Upper lobe of left lung (tissue), 6 donors: ENCODE results near the gene FRYL. TPM values are rescaled to one million over a fixed set of nuclear protein-coding genes. Genes with fewer than 3 reads are reported as not detected.

Experiments used
- ATAC-seq, 2 donors: fragments of 200-7000 bp; cut with Tn5 transposase; one replicate each; pipeline ENCODE4 v1.9.1; 2022; ENCODE audit warnings: mild to moderate bottlenecking in 2 of 2, moderate library complexity in 2 of 2; ENCODE audit not compliant: low FRiP score in 2 of 2
- DNase-seq, 2 donors: peaks; one replicate each; pipeline ENCODE4 v3.0.0-alpha.2; 2019 to 2020
- H3K27ac ChIP-seq, 4 donors: fragments of 200-600 bp; sonication (generic); one replicate each; pipeline ENCODE4 v1.5.1; 2016 to 2019
- H3K27me3 ChIP-seq, 4 donors: fragments of 200-600 bp; sonication (generic); one replicate each; pipeline ENCODE4 v1.5.1; 2017 to 2019
- H3K36me3 ChIP-seq, 4 donors: fragments of 200-600 bp; sonication (generic); one replicate each; pipeline ENCODE4 v1.5.1; 2016 to 2019
- H3K4me1 ChIP-seq, 4 donors: fragments of 200-600 bp; sonication (generic); one replicate each; pipeline ENCODE4 v1.5.1; 2018 to 2019
- H3K4me3 ChIP-seq, 4 donors: fragments of 200-600 bp; sonication (generic); one replicate each; pipeline ENCODE4 v1.5.1; 2017 to 2019; ENCODE audit warnings: mild to moderate bottlenecking in 2 of 4, moderate library complexity in 1 of 4
- H3K9me3 ChIP-seq, 4 donors: fragments of 200-600 bp; sonication (generic); one replicate each; pipeline ENCODE4 v1.5.1; 2018 to 2019
- EP300 ChIP-seq, 4 donors: sonication (generic); formaldehyde crosslinking; IDR thresholded peaks; one replicate each; pipeline ENCODE4 v1.5.1; 2017; ENCODE audit warnings: antibody characterized with exemption in 4 of 4, control low read depth in 2 of 4
- POLR2A ChIP-seq, 4 donors: fragments of 450-650 bp; IDR thresholded peaks; one replicate each; pipeline ENCODE4 v1.5.1; 2016 to 2017; ENCODE audit warnings: antibody characterized with exemption in 4 of 4, mild to moderate bottlenecking in 2 of 4
- POLR2AphosphoS5 ChIP-seq, 2 donors: sonication (generic); formaldehyde crosslinking; IDR thresholded peaks; one replicate each; pipeline ENCODE4 v1.5.1; 2017; ENCODE audit warnings: antibody characterized with exemption in 2 of 2
- WGBS, 2 donors: methylation state at CpG; one replicate each; pipeline ENCODE4 v1.1.5; 2017 to 2018; 5-methylcytosine and 5-hydroxymethylcytosine counted together
- total RNA-seq, 6 donors: library from RNA; depleted of rRNA in 4 of 6; stranded (reverse); fragments of >200 nt in 4 of 6; gene quantifications; one replicate each; pipeline versions ENCODE4 v1.1.0 to v1.2.1, GENCODE V29; 2016 to 2021
- TF ChIP-seq, protein P1 (sequence below), 6 experiments: fragments of 450-650 bp in 4 of 6; fragments of 200-600 bp in 2 of 6; sonication (generic) in 2 of 6; IDR thresholded peaks; one replicate each; pipeline ENCODE4 v1.5.1; 2016 to 2019; ENCODE audit warnings: antibody characterized with exemption in 6 of 6
- donor health status: DM: no; HTN: no; CAD: no; lungs with moderate emphysema.
- donor health status: DM: no; HTN: yes; CAD: no; lungs with severe emphysema.

The FRYL gene
- total RNA-seq, 6 donors from 2014 or later = 48.6 to 96.9 (median 69.2) TPM

DNA sequence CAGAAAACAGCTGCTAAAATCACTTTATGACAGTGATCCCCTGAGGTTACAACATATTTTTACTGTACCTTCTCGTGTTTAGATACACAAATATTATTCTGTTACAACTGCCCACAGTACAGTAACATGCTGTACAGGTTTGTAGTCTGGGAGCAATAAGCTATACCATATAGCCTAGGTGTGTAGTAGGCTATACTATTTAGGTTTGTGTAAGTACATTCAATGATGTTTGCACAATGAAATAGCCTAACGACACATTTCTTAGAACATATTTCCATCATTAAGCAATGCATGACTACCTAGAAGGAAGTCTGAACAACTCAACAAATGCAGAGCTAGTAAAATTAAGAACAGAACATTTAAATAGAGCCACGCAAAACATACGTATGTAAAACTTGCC, 177.3 kb downstream of the FRYL start:
- WGBS, 2 donors = 67 to 74% methylated on average over 4 of the region's 4 CpGs
- Histone ChIP-seq H3K36me3 (peaks cover 0 to 21% (median 2%) of the 10 kb centered on the region in 4 donors), H3K9me3 (no peaks in the 10 kb centered on the region), H3K27me3 (no peaks in the 10 kb centered on the region), H3K4me1 (peaks cover 0 to 7% (median 0%) of the 10 kb centered on the region in 4 donors), H3K27ac (no peak overlapping the region), H3K4me3 (no peak overlapping the region)
- no peak for DNase-seq
- TF ChIP-seq, protein P1, sequence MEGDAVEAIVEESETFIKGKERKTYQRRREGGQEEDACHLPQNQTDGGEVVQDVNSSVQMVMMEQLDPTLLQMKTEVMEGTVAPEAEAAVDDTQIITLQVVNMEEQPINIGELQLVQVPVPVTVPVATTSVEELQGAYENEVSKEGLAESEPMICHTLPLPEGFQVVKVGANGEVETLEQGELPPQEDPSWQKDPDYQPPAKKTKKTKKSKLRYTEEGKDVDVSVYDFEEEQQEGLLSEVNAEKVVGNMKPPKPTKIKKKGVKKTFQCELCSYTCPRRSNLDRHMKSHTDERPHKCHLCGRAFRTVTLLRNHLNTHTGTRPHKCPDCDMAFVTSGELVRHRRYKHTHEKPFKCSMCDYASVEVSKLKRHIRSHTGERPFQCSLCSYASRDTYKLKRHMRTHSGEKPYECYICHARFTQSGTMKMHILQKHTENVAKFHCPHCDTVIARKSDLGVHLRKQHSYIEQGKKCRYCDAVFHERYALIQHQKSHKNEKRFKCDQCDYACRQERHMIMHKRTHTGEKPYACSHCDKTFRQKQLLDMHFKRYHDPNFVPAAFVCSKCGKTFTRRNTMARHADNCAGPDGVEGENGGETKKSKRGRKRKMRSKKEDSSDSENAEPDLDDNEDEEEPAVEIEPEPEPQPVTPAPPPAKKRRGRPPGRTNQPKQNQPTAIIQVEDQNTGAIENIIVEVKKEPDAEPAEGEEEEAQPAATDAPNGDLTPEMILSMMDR (IDR thresholded peaks at IDR 0.05) = no peak
- TF ChIP-seq POLR2A (IDR thresholded peaks at IDR 0.05) = no peak
- no peak for TF ChIP-seq POLR2AphosphoS5 (IDR thresholded peaks at IDR 0.05)
- no peak for TF ChIP-seq EP300 (IDR thresholded peaks at IDR 0.05)
- no peak for ATAC-seq

DNA sequence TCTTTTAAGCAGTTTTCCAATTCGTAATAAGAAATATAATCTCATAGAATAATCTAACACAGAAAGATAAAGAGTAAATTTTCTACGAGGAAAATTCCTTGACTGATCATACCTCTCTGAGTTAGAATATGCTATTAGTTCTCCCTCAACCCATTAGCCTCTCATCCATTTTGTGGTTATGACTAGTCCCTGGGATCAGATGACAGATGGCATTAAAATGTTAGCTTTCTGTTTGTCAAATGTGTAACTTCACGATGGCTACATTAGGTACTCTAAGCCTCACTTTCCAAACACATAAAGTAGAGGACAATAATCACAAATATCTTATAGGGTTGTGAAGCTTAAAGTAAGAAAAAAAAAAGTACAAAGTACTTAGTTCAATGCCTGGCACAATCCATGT, 177.9 kb downstream of the FRYL start:
- no peak for ATAC-seq
- Histone ChIP-seq H3K9me3 (no peaks in the 10 kb centered on the region), H3K27ac (no peak overlapping the region), H3K36me3 (peaks cover 0 to 18% (median 2%) of the 10 kb centered on the region in 4 donors), H3K4me1 (peaks cover 0 to 7% (median 0%) of the 10 kb centered on the region in 4 donors), H3K27me3 (no peaks in the 10 kb centered on the region), H3K4me3 (no peak overlapping the region)
- 67 to 82% methylated on average over 3 of the region's 3 CpGs for WGBS, 2 donors
- DNase-seq = no peak
- TF ChIP-seq POLR2A (IDR thresholded peaks at IDR 0.05) = no peak
- TF ChIP-seq, protein P1 (IDR thresholded peaks at IDR 0.05) = no peak
- TF ChIP-seq POLR2AphosphoS5 (IDR thresholded peaks at IDR 0.05) = no peak
- no peak for TF ChIP-seq EP300 (IDR thresholded peaks at IDR 0.05)

DNA sequence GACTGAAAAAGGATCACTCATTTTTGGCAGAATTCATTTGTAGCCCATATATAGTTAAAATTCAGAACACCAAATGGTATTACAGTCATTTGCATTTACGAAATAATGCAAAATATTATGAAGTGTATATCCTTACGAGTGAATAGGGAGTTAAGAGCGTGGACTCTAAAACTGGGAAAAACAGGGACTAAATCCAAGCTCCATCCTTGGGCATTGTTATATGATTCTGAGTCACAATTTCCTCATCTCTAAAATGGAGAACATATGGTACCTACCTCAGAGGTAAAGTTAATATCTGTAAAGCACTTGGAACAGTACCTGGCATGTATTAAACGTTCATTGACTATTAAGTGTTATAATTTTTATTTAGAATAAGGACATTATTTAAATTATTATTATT, 183.7 kb downstream of the FRYL start:
- no peak for ATAC-seq
- peaks cover 0 to 6% (median 2%) of the 10 kb centered on the region in 4 donors for H3K4me1 ChIP-seq
- DNase-seq = no peak
- H3K27me3 ChIP-seq = no peaks in the 10 kb centered on the region
- no peak overlapping the region for H3K27ac ChIP-seq
- H3K36me3 ChIP-seq = peaks cover 0 to 27% (median 6%) of the 10 kb centered on the region in 4 donors
- WGBS, 2 donors = 92 to 93% methylated on average over 4 of the region's 4 CpGs
- TF ChIP-seq POLR2A (IDR thresholded peaks at IDR 0.05) (no peak), EP300 (IDR thresholded peaks at IDR 0.05) (no peak)
- TF ChIP-seq, protein P1 (IDR thresholded peaks at IDR 0.05) = no peak
- H3K4me3 ChIP-seq = no peak overlapping the region
- no peaks in the 10 kb centered on the region for H3K9me3 ChIP-seq

DNA sequence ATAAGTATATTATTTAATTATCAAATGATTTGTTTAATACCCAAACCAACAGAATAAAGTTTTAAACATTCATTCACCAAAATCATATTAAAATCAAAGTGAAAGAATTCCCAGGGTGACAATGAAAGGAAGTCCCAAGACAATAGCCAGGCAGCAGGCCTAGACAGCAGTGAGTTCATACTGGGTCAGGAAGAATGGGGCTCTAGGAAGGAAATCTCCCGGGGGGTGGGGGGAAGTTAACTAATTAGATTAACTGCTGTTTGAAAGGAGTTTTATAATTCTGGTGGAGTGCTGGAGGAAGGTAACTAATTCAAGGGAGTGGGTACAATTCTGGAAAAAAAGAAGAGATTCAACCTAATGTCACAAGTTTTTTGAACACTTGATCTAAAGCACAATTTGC, 185.9 kb downstream of the FRYL start:
- Histone ChIP-seq H3K4me3 (no peak overlapping the region), H3K4me1 (peaks cover 0 to 6% (median 2%) of the 10 kb centered on the region in 4 donors), H3K36me3 (peaks cover 0 to 35% (median 8%) of the 10 kb centered on the region in 4 donors), H3K9me3 (no peaks in the 10 kb centered on the region), H3K27ac (no peak overlapping the region), H3K27me3 (no peaks in the 10 kb centered on the region)
- ATAC-seq (no peak), DNase-seq (no peak)
- TF ChIP-seq POLR2A (IDR thresholded peaks at IDR 0.05) (no peak), POLR2AphosphoS5 (IDR thresholded peaks at IDR 0.05) (no peak)
- TF ChIP-seq, protein P1 (IDR thresholded peaks at IDR 0.05) = no peak
- 12 to 21% methylated on average over 1 of the region's 1 CpG for WGBS, 2 donors

DNA sequence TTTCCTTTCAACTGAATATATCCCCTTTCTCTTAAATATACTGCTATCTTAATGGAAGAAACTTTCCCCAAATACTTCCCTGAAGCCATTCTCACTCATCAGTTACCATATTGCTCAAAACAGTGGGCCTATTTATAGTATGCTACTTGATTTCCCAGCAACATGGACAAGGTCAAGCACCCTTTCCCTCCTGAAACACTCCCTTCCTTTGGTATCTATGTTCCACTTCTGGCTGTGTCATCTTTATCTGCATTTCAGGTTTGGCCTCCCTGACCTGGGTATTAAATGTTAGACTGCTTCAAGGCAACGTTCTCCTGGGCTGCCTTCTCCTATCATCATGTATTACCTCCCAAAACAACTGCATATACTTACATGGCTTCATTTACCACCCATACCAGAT, 188.7 kb downstream of the FRYL start:
- Histone ChIP-seq H3K4me1 (peaks cover 0 to 14% (median 6%) of the 10 kb centered on the region in 4 donors), H3K27me3 (no peaks in the 10 kb centered on the region), H3K27ac (no peak overlapping the region), H3K9me3 (no peaks in the 10 kb centered on the region), H3K36me3 (peaks cover 0 to 43% (median 10%) of the 10 kb centered on the region in 4 donors), H3K4me3 (no peak overlapping the region)
- ATAC-seq = no peak
- 89% methylated on average over 1 of the region's 1 CpG for WGBS, 2 donors
- no peak for DNase-seq
- no peak for TF ChIP-seq POLR2A (IDR thresholded peaks at IDR 0.05)
- TF ChIP-seq, protein P1 (IDR thresholded peaks at IDR 0.05) = no peak
- no peak for TF ChIP-seq POLR2AphosphoS5 (IDR thresholded peaks at IDR 0.05)
- TF ChIP-seq EP300 (IDR thresholded peaks at IDR 0.05) = no peak
